A172 (cell line): Measurements from ENCODE around the gene DEPDC4. TPM values are rescaled to one million over a fixed set of nuclear protein-coding genes. Genes with fewer than 3 reads are reported as not detected.
"Not testable (repeated sequence)": the region's sequence is repeated elsewhere in the genome, so short reads cannot be mapped to it uniquely, and the experiment has no call there.

ENCODE experiments used
- DNase-seq: peaks from one replicate; pipeline ENCODE4 v3.0.0-alpha.2; 2015; ENCODE audit warnings: low spot score
- total RNA-seq: library from RNA; depleted of rRNA; stranded (reverse); fragments of >200 nt; shearing (Covaris generic); gene quantifications from 2 replicates; pipeline ENCODE4 v1.2.3, GENCODE V29; 2014; rRNA removed

Gene DEPDC4
- total RNA-seq: 2.8 and 3.1 TPM in 2 replicates

GRCh38 chr12:100266835-100267602 is at the start of gene DEPDC4, which contains the start of gene SCYL2:
Gene DEPDC4 (minus strand): TSS chr12:100267079. CDS start chr12:100267076, 3 bp downstream.
Gene SCYL2 (plus strand): TSS chr12:100267177. CDS start chr12:100282971, 15,794 bp downstream.
- peak; percentile 92 for DNase-seq

DNA sequence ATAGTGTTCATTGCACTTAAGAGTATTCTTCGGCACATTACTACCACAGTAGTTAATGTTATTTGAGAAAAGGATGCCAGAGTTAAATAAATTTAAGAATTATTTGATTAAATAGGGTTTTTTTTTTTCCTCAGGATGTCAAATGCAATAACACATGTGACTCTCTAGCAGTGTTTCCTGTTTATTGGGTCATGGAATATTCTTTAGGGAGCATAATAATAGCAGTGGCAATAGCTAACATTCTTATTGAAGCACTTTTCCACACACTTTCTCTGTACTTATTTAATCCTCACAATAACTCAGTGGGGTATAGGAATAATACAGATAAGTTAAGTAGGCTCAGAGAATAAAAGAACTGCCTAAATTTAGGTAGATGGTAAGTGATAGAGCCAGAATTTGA is 44.4 kb upstream of the DEPDC4 start:
- DNase-seq: no peak

DNA sequence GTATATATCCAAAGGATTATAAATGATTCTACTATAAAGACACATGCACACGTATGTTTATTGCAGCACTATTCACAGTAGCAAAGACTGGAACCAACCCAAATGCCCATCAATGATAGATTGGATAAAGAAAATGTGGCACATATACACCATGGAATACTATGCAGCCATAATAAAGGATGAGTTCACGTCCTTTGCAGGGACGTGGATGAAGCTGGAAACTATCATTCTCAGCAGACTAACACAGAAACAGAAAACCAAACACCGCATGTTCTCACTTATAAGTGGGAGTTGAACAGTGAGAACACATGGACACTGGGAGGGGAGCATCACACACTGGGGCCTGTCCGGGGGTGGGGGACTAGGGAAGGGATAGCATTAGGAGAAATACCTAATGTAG is 41.3 kb upstream of the DEPDC4 start:
- not testable (repeated sequence) for DNase-seq

GRCh38 chr12:100304334-100304733 is 37.5 kb upstream of the DEPDC4 start:
- not testable (repeated sequence) for DNase-seq

- DNase-seq: no peak
These were observed 37.0 kb upstream of the DEPDC4 start for GRCh38 chr12:100303831-100304230.

DNA sequence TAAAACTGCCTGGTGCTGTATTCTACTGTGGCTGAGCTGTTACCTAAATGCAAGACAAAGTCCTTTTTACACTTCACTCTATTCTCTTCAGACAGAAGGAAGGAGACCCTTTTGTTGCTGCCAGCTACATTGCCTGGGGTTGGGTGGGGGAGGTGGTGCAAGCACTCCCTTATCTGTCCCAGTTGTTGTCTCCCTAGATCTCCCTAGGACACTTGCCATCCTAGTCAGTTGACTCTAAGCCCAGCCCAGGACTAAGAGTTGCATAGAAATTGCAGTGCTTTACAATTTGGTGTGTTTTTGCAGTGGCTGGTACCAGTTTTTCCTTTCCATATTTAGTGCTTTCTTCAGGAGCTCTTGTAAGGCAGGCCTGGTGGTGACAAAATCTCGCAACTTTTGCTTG is 35.2 kb upstream of the DEPDC4 start:
- no peak for DNase-seq

DNA sequence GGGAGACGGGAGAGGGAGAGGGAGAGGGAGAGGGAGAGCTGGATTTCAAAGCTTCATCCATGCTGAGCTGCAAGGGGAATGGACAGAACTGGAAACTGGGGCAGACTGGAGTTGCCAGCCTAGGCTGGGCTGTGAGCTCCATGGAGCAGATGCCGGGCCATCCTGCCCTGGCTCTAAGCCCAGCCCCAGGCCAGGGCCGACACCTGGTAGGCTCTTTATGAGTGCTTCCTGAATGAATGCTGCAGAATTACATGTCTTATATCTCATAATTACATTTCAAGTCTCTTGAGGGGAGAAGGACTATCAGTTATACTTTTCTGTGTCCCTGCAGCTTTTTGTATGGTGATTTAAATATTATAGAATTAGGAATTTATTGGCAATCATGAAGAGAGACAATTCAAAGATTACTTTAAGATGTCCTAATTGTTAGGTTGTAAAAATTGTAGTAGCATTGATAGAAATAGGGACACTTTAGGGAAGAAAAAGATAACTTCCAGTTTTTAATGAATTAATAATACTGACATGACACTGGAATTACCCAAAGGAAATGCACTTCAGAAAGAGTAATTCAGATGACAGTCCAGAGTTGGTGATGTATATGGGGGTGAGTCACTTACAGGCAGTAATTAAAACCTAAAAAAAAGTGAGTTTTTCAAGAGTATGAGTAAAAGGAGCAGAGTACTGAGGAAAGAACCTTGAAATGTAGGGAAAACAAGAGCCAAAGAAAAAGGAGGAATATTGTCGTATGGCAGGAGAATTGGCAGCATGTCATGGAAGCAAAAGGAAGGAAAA is 29.1 kb upstream of the DEPDC4 start:
- peak; percentile 55 for DNase-seq

DNA sequence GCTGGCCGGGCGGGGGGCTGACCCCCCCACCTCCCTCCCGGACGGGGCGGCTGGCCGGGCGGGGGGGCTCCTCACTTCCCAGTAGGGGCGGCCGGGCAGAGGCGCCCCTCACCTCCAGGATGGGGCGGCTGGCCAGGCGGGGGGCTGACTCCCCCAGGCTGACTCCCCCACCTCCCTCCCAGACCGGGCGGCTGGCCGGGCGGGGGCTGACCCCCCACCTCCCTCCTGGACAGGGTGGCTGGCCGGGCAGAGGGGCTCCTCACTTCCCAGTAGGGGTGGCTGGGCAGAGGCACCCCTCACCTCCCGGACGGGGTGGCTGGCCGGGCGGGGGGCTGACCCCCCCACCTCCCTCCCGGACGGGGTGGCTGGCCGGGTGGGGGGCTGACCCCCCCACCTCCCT is 27.5 kb upstream of the DEPDC4 start:
- not testable (repeated sequence) for DNase-seq

GRCh38 chr12:100293017-100293416 is 26.1 kb upstream of the DEPDC4 start:
- no peak for DNase-seq

DNA sequence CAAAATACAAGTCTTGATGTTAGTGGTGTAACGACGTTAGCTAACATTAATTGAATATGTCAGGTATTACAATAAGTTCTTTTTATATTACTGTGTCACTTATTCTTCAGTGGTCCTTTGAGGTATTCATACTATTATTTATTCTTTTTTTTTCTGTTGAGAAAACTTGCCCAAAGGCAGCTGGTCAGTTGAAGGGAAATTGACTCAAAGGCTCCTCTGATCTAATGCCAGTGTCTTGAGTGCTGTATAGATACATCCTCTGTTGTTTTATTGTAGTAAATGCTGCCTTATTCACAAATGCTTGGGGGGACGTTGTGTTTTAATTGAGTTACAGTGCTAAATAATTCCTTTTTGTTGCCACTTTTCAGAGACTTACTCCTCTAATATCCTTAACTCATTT is 23.1 kb upstream of the DEPDC4 start:
- no peak for DNase-seq

- DNase-seq: no peak
These were observed 22.2 kb upstream of the DEPDC4 start for GRCh38 chr12:100289038-100289437.

DNA sequence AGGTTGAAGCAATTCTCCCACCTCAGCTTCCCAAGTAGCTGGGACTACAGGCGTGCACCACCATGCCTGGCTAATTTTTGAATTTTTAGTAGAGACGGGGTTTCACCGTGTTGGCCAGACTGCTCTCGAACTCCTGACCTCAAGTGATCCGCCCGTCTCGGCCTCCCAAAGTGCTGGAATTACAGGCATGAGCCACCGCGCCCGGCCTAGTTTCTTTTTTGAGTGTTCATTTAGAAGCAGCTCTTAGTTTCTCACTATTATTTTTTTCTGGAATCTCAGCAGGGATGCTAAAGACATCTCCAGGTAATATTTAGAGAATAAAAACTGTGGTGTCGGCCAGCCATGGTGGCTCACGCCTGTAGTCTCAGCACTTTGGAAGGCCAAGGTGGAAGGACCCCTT is 17.7 kb upstream of the DEPDC4 start:
- not testable (repeated sequence) for DNase-seq

DNA sequence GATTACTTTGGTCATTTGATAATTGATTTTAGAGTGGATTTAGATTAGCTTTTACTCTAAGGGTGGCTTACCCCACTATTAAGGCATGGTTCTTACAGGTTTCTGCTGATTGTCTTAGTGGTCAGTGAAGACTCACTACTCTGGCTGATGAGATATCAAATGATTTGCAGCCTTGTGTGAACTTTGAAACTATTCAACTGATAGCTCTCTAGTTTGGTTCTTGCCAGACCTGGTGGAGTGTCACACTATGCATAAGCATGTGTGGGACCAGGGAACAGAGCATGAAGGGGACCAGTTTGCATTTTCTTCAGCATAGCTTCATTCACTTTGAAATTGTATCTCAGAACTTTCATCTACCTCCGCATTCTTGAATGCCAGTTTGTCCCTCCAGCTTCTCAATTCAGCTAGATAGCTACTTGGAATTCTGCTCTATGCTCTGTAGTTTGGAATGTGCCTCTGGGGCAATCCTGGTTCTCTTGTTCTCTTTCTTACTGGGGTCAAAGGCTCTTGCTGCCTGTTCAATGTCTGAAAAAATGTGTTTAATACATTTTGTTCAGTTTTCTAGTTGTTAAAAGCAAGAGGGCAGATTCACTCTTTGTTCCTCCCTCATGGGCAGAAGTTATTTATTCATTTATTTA is 12.8 kb upstream of the DEPDC4 start:
- no peak for DNase-seq

GRCh38 chr12:100279159-100279558 is 12.3 kb upstream of the DEPDC4 start:
- DNase-seq: no peak

- DNase-seq: no peak
These were observed 7.4 kb upstream of the DEPDC4 start for GRCh38 chr12:100274291-100274690.

GRCh38 chr12:100273782-100274181 is 6.9 kb upstream of the DEPDC4 start:
- DNase-seq: no peak

DNA sequence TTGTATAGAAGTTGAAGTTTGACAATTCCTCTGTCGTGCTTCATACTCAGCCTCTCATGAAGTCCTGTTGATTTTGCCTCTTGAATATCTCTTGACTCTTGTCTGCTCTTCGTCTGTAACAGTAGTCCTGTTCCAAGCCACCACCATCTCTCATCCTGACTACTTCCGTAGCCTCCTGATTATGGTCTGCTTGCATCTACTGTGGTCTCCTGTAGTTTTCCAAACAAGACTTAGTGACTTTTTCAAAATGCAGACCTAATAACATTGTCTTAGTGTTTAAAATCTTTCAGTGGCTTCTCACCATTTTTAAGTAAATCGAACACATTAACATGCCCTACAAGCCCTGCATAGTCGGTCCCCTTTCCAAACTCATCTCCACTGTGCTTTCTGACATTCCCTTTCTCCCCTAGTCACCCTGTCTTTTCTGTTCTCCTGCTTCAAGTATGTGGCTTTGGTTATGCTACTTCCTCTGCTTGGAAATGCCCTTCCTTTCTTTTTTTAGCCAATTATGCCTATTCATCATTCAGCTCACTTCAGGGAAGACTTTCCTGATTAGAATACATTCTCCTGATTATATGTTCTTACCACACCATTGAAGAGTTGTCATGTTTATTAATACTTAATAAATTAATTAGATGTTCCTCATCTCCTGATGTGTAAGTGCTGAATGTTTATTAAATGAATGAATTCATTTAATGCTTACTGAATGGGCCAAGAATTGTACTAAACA is 2.1 kb upstream of the DEPDC4 start:
- DNase-seq: peak; percentile 6

- DNase-seq: peak; percentile 16
These were observed 863 bp upstream of the DEPDC4 start for GRCh38 chr12:100267603-100268281.

DNA sequence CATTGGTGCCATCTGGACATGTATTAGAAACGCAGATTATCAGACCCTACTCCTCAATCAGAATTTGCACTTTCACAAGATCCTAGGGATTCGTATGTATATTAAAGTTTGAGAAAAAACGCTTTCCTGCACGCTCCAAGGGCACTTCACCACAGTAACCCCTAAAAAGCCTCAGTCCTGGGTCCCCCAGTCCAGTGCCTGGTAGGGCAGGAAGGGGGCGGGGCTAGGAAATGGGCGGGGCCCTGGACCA is 369 bp downstream of the DEPDC4 start:
- no peak for DNase-seq

- no peak for DNase-seq
These were observed 921 bp downstream of the DEPDC4 start for GRCh38 chr12:100265732-100266584.
